ENCODE data around the gene SH3GL1.
A peak's percentile ranks its signal among the peaks of the same experiment; 100 is the strongest.

Gene SH3GL1

GRCh38 chr19:4403005-4403761 lies 2.8 kb upstream of the SH3GL1 start (continued):
- no peak for TF ChIP-seq POU6F1 (CRISPR knock-in tag; IDR thresholded peaks at IDR 0.05; ENCODE audit: borderline replicate concordance, low read depth)
- no peak for TF ChIP-seq ZFP3 (CRISPR knock-in tag; IDR thresholded peaks at IDR 0.05)
- no peak for TF ChIP-seq ISL1 (CRISPR knock-in tag; IDR thresholded peaks at IDR 0.05)
- no peak for TF ChIP-seq ESRRG (CRISPR knock-in tag; IDR thresholded peaks at IDR 0.05)
- TF ChIP-seq OSR1 (CRISPR knock-in tag; IDR thresholded peaks at IDR 0.05) = no peak
- TF ChIP-seq ARNTL (CRISPR knock-in tag; IDR thresholded peaks at IDR 0.05; ENCODE audit: borderline replicate concordance, low read depth) = no peak
- no peak for TF ChIP-seq GLIS3 (CRISPR knock-in tag; IDR thresholded peaks at IDR 0.05)
- TF ChIP-seq PATZ1 (CRISPR knock-in tag; IDR thresholded peaks at IDR 0.05; ENCODE audit: borderline replicate concordance) = no peak

- ATAC-seq = peak; percentile 97
Observed at GRCh38 chr19:4402171-4403004, 2.0 kb upstream of the SH3GL1 start, which contains the start of gene CHAF1A. Gene CHAF1A, plus strand, starts transcription at chr19:4402640. Its CDS starts 123 bp downstream, at chr19:4402763.

GRCh38 chr19:4401769-4402170 lies 1.4 kb upstream of the SH3GL1 start:
- no peak for ATAC-seq

More at GRCh38 chr19:4402171-4403004, 2.0 kb upstream of the SH3GL1 start, which contains the start of gene CHAF1A:
- TF ChIP-seq PPARA (CRISPR knock-in tag; IDR thresholded peaks at IDR 0.05; ENCODE audit: borderline replicate concordance) = no peak
- no peak for TF ChIP-seq ZC3H10 (CRISPR knock-in tag; IDR thresholded peaks at IDR 0.05)
- no peak for TF ChIP-seq CREB5 (CRISPR knock-in tag; IDR thresholded peaks at IDR 0.05; ENCODE audit: low read depth)
- TF ChIP-seq ZNF70 (CRISPR knock-in tag; IDR thresholded peaks at IDR 0.05) = no peak
- no peak for TF ChIP-seq BACH2 (CRISPR knock-in tag; IDR thresholded peaks at IDR 0.05; ENCODE audit: borderline replicate concordance)

More at GRCh38 chr19:4401769-4402170, 1.4 kb upstream of the SH3GL1 start:
- no peak for TF ChIP-seq SNAI2 (CRISPR knock-in tag; IDR thresholded peaks at IDR 0.05)
- TF ChIP-seq ZC3H10 (CRISPR knock-in tag; IDR thresholded peaks at IDR 0.05) = no peak
- TF ChIP-seq ZFP3 (CRISPR knock-in tag; IDR thresholded peaks at IDR 0.05) = no peak
- no peak for TF ChIP-seq RARB (CRISPR knock-in tag; IDR thresholded peaks at IDR 0.05)
- TF ChIP-seq ZNF8 (CRISPR knock-in tag; IDR thresholded peaks at IDR 0.05) = no peak
- no peak for TF ChIP-seq PATZ1 (CRISPR knock-in tag; IDR thresholded peaks at IDR 0.05; ENCODE audit: borderline replicate concordance)
- TF ChIP-seq CSDC2 (CRISPR knock-in tag; IDR thresholded peaks at IDR 0.05) = no peak
- no peak for TF ChIP-seq ZNF565 (CRISPR knock-in tag; conservative IDR thresholded peaks at IDR 0.05; ENCODE audit: low read depth)
- TF ChIP-seq CREB5 (CRISPR knock-in tag; IDR thresholded peaks at IDR 0.05; ENCODE audit: low read depth) = no peak
- no peak for TF ChIP-seq OSR1 (CRISPR knock-in tag; IDR thresholded peaks at IDR 0.05)
- TF ChIP-seq POU6F1 (CRISPR knock-in tag; IDR thresholded peaks at IDR 0.05; ENCODE audit: borderline replicate concordance, low read depth) = no peak
- no peak for TF ChIP-seq ARNTL (CRISPR knock-in tag; IDR thresholded peaks at IDR 0.05; ENCODE audit: borderline replicate concordance, low read depth)
- no peak for TF ChIP-seq ZNF70 (CRISPR knock-in tag; IDR thresholded peaks at IDR 0.05)
- TF ChIP-seq GLIS3 (CRISPR knock-in tag; IDR thresholded peaks at IDR 0.05) = no peak
- TF ChIP-seq ZFP30 (CRISPR knock-in tag; IDR thresholded peaks at IDR 0.05) = no peak
- no peak for TF ChIP-seq PPARA (CRISPR knock-in tag; IDR thresholded peaks at IDR 0.05; ENCODE audit: borderline replicate concordance)
- no peak for TF ChIP-seq TCF4 (CRISPR knock-in tag; IDR thresholded peaks at IDR 0.05; ENCODE audit: borderline replicate concordance)
- TF ChIP-seq CSRNP3 (CRISPR knock-in tag; IDR thresholded peaks at IDR 0.05) = no peak
- TF ChIP-seq ESRRG (CRISPR knock-in tag; IDR thresholded peaks at IDR 0.05) = no peak

Measured in SK-N-SH treated with all-trans-retinoic acid at 6 μM for 48 hours (cell line).